AG10803 (cell line): ENCODE measurements around the gene CCDC47.

Source experiments
- DNase-seq: peaks from one replicate; pipeline ENCODE4 v3.0.0; 2010; ENCODE audit warnings: low read depth
- H3K4me3 ChIP-seq: 2 replicates; pipeline ENCODE4 v1.5.1; 2011; ENCODE audit warnings: mild to moderate bottlenecking, low read length, control low read depth
- TF ChIP-seq, protein P1 (sequence below): conservative IDR thresholded peaks from 2 replicates; pipeline ENCODE4 v1.5.1; 2011; ENCODE audit warnings: mild to moderate bottlenecking, low read length, control low read depth, inconsistent platforms

Gene CCDC47

DNA sequence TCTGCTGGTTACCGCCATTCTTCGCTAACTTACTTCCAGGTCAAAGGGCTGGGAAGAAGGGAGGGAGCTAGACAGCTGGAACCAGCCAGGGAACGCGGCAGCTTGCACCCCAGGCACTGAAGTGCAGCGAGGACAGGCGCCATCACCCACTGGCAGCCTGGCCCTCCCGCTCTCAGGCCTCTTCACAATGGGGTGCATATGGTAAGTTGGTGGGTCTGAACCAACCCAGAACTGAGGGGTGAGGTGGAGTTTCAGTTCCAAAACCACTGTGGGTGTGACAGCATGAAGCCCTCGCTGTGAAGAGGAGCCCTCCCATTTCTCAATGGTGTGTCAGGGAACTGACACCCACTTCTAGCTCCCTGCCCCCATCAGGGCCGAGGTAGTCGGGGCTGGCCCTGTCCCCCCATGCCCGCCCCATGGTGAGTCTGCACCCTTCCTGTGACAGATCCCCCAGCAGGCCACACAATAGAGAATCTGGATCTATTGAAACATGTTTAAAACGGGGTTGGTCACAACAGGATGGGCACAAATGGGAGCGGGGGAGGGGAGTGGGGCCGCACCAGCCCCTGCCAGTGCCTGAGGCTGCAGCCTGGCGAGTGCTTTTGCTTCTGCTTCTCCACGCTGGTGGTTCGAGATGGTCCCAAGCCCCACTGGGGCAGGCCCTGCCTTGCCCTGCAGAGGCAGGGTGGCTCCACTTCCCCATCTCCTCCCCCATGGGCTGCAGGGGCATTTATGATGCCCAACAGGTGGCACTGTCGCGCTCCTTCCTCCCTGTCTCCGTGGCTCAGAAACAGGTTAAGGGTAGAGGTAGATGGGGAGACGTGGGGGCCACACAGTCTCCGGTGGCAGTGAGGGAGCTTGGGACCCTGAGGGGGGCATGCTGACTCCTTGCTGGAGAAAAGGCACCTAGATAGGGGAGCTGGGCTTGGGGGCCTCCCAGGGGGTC is 75.8 kb downstream of the CCDC47 start:
- no peak overlapping the region for H3K4me3 ChIP-seq
- DNase-seq = peak; percentile 28
- TF ChIP-seq, protein P1, sequence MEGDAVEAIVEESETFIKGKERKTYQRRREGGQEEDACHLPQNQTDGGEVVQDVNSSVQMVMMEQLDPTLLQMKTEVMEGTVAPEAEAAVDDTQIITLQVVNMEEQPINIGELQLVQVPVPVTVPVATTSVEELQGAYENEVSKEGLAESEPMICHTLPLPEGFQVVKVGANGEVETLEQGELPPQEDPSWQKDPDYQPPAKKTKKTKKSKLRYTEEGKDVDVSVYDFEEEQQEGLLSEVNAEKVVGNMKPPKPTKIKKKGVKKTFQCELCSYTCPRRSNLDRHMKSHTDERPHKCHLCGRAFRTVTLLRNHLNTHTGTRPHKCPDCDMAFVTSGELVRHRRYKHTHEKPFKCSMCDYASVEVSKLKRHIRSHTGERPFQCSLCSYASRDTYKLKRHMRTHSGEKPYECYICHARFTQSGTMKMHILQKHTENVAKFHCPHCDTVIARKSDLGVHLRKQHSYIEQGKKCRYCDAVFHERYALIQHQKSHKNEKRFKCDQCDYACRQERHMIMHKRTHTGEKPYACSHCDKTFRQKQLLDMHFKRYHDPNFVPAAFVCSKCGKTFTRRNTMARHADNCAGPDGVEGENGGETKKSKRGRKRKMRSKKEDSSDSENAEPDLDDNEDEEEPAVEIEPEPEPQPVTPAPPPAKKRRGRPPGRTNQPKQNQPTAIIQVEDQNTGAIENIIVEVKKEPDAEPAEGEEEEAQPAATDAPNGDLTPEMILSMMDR = peak; percentile 50

DNA sequence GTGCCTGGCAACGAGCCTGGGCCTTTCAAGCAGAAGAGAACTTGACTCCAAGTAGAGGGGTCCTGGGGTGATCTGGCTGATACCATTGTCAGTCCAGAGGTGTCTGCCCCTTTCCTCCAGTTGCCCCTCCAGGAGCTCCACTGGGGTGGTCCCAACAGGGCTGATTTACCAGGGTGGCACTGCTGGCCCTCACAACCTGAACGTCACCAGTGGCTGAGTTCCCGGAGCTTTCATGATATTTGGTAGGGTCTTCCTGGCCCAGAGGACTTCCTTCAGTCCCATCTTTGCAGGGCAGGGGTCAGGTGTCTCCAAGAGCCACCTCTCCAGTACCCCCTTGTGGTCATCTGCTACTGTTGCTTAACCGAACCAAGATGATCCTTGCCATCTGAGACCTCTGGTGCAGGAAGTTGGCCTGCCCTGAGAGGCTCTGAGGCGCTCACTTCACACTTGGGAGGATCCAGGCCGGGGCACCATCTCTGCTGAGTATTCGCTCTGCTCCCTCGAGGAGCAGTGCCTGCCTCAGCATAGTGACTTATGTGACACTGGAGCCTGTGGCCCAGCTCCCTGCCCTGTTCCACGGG is 76.9 kb downstream of the CCDC47 start:
- H3K4me3 ChIP-seq = no peak overlapping the region
- TF ChIP-seq, protein P1 = peak; percentile 42
- peak; percentile 38 for DNase-seq

- TF ChIP-seq, protein P1 = no peak
- no peak overlapping the region for H3K4me3 ChIP-seq
These were observed 77.5 kb downstream of the CCDC47 start for GRCh38 chr17:63695889-63696288.

More at GRCh38 chr17:63695889-63696288, 77.5 kb downstream of the CCDC47 start:
- DNase-seq = no peak
